GM13976 (cell line): Measurements from ENCODE around the gene TCEANC.

Experiments
- DNase-seq: peaks from one replicate; pipeline ENCODE4 v3.0.0; 2012; ENCODE audit warnings: low spot score
- CTCF ChIP-seq: IDR thresholded peaks from 2 replicates; pipeline ENCODE4 v1.5.1; 2012; ENCODE audit warnings: borderline replicate concordance, mild to moderate bottlenecking; ENCODE audit not compliant: insufficient read depth; ENCODE audit errors: extremely low read depth, missing control alignments, control extremely low read depth
- in situ Hi-C: fragments of 300-500 bp; cut with MboI; formaldehyde crosslinking; loops from one replicate; pipeline ENCODE4 v1.12.0; 2022; ENCODE audit warnings: low sequenced_read_pairs, mixed read lengths, inconsistent platforms; ENCODE audit not compliant: unreplicated experiment

TCEANC gene

GRCh38 chrX:13688958-13689740, 36.2 kb downstream of the TCEANC start, which contains the start of gene RAB9A:
RAB9A (plus strand) TSS chrX:13689128; CDS start chrX:13708747, 19,619 bp downstream.
- DNase-seq: peak; percentile 84
- in situ Hi-C loops: no loop called here
- TF ChIP-seq CTCF: no peak

- DNase-seq: no peak
- TF ChIP-seq CTCF: no peak
- in situ Hi-C loops: no loop called here
Observed at GRCh38 chrX:13689741-13690211, 36.8 kb downstream of the TCEANC start.

GRCh38 chrX:13690836-13691235, 37.9 kb downstream of the TCEANC start:
- TF ChIP-seq CTCF: no peak
- no peak for DNase-seq
- in situ Hi-C loops: no loop called here

- in situ Hi-C loops: no loop called here
- no peak for DNase-seq
Observed at GRCh38 chrX:13691841-13692371, 39.0 kb downstream of the TCEANC start.

GRCh38 chrX:13692771-13693231, 39.9 kb downstream of the TCEANC start:
- no peak for DNase-seq
- TF ChIP-seq CTCF: no peak
- in situ Hi-C loops: no loop called here

More at GRCh38 chrX:13691841-13692371, 39.0 kb downstream of the TCEANC start:
- no peak for TF ChIP-seq CTCF

- in situ Hi-C loops: no loop called here
- DNase-seq: no peak
- no peak for TF ChIP-seq CTCF
Observed at GRCh38 chrX:13693341-13693961, 40.5 kb downstream of the TCEANC start.
